OCI-LY7 (cell line): ENCODE data around the gene NEURL2. TPM values are rescaled to one million over a fixed set of nuclear protein-coding genes. Genes with fewer than 3 reads are reported as not detected.

Source experiments
- BruUV-seq: library from RNA; stranded (reverse); fragments of 400-500 nt; replicated peaks from 2 replicates; lab custom pipeline; 2021; lab: Mats Ljungman, UMichigan
- CTCF ChIA-PET: fragments of 300-600 bp; sonication (Branson Sonifier 250); formaldehyde crosslinking; loops from one replicate; lab custom pipeline; 2022; ENCODE audit warnings: antibody characterized with exemption; ENCODE audit not compliant: unreplicated experiment; lab: Charles Lee
- POLR2A ChIA-PET: fragments of 300-600 bp; sonication (Branson Sonifier 250); formaldehyde crosslinking; loops from one replicate; lab custom pipeline; 2022; ENCODE audit warnings: antibody characterized with exemption; lab: Charles Lee
- DNase-seq: peaks from one replicate; pipeline ENCODE4 v3.0.0-alpha.2; 2015; ENCODE audit warnings: low spot score
- H2AFZ ChIP-seq: fragments of 200-600 bp; sonication (generic), shearing (Covaris generic); 2 replicates; pipeline ENCODE4 v1.6.1; 2014; ENCODE audit warnings: mild to moderate bottlenecking, antibody characterized with exemption, low read length, moderate library complexity
- H3K27ac ChIP-seq: fragments of 200-600 bp; sonication (generic); 2 replicates; pipeline ENCODE4 v1.5.1; 2014; ENCODE audit warnings: mixed run types, low read depth, mild to moderate bottlenecking, moderate library complexity, low read length, inconsistent platforms; ENCODE audit not compliant: poor library complexity, severe bottlenecking
- H3K36me3 ChIP-seq: fragments of 200-600 bp; sonication (generic); 2 replicates; pipeline ENCODE4 v1.6.1; 2014; ENCODE audit warnings: mild to moderate bottlenecking, antibody characterized with exemption, low read length, moderate library complexity, mixed read lengths; ENCODE audit not compliant: insufficient read depth
- H3K4me1 ChIP-seq: fragments of 200-600 bp; sonication (generic); 2 replicates; pipeline ENCODE4 v1.5.1; 2014; ENCODE audit warnings: mild to moderate bottlenecking, low read length; ENCODE audit not compliant: insufficient read depth, poor library complexity, severe bottlenecking
- H3K4me2 ChIP-seq: fragments of 200-600 bp; sonication (generic); 2 replicates; pipeline ENCODE4 v1.6.1; 2014; ENCODE audit warnings: mild to moderate bottlenecking, low read length
- H3K4me3 ChIP-seq: fragments of 200-600 bp; sonication (generic); 2 replicates; pipeline ENCODE4 v1.5.1; 2014; ENCODE audit warnings: mild to moderate bottlenecking, low read depth, low read length; ENCODE audit not compliant: poor library complexity, severe bottlenecking
- H3K79me2 ChIP-seq: fragments of 200-600 bp; sonication (generic); 2 replicates; pipeline ENCODE4 v1.6.1; 2016; ENCODE audit warnings: low read depth, mild to moderate bottlenecking, low read length, moderate library complexity, mixed read lengths; ENCODE audit not compliant: insufficient read depth
- H3K9me2 ChIP-seq: fragments of 200-600 bp; sonication (generic); 2 replicates; pipeline ENCODE4 v1.6.1; 2016; ENCODE audit warnings: mild to moderate bottlenecking, low read length, mixed read lengths; ENCODE audit not compliant: insufficient read depth
- H3K9me3 ChIP-seq: fragments of 200-600 bp; sonication (generic); 2 replicates; pipeline ENCODE4 v1.6.1; 2014; ENCODE audit warnings: mild to moderate bottlenecking, mixed run types, low read length, mixed read lengths
- H4K20me1 ChIP-seq: fragments of 200-600 bp; sonication (generic); 2 replicates; pipeline ENCODE4 v1.6.1; 2014; ENCODE audit warnings: mild to moderate bottlenecking, antibody characterized with exemption, low read length, moderate library complexity, mixed read lengths; ENCODE audit not compliant: insufficient read depth
- CTCF ChIP-seq: fragments of 200-600 bp; sonication (generic); conservative IDR thresholded peaks from 2 replicates; pipeline ENCODE4 v1.5.1; 2014; ENCODE audit warnings: mild to moderate bottlenecking, antibody characterized with exemption, low read length, moderate library complexity, mixed read lengths
- EZH2phosphoT487 ChIP-seq: fragments of 200-600 bp; sonication (generic); IDR thresholded peaks from 2 replicates; pipeline ENCODE4 v1.6.1; 2018; ENCODE audit warnings: low read depth, borderline replicate concordance, mild to moderate bottlenecking, mixed run types, antibody characterized with exemption, low read length, moderate library complexity, mixed read lengths
- intact Hi-C: fragments of 100-400 bp; cut with micrococcal nuclease; formaldehyde crosslinking; loops from one replicate; pipeline ENCODE4 v1.10.0; 2022; ENCODE audit not compliant: unreplicated experiment
- total RNA-seq, 2 experiments: library from RNA; depleted of rRNA in 1 of 2; stranded (reverse); fragments of >200 nt in 1 of 2; shearing (Covaris generic) in 1 of 2; gene quantifications; 2 replicates each; pipeline ENCODE4 v1.2.3, GENCODE V29; 2014 to 2022

The NEURL2 gene
- total RNA-seq, 2 experiments from 2014 or later = 9.9 to 10.7 TPM

GRCh38 chr20:45852326-45852725, 38.7 kb downstream of the NEURL2 start:
- H3K27ac ChIP-seq = no peak overlapping the region
- no peak overlapping the region for H3K4me2 ChIP-seq
- H3K9me3 ChIP-seq = no peaks in the 10 kb centered on the region
- peaks cover 14% of the 10 kb centered on the region; the same call in 1 of the 2 replicates for H3K79me2 ChIP-seq
- POLR2A ChIA-PET = interaction anchor here (0.8 to 1.7 kb wide), 4 partner anchors 10 to 120 kb away, joined by 3 to 11 read pairs (median 4); partner anchors contain the start of gene ZNF335
- intact Hi-C loops = no loop called here
- H2AFZ ChIP-seq = no peak overlapping the region
- no peaks in the 10 kb centered on the region for H3K36me3 ChIP-seq
- DNase-seq = no peak
- H3K4me1 ChIP-seq = peaks cover 9% of the 10 kb centered on the region
- no peak for TF ChIP-seq EZH2phosphoT487
- no peak for TF ChIP-seq CTCF
- BruUV-seq = no TSS peak
- H3K9me2 ChIP-seq = no peaks in the 10 kb centered on the region
- H3K4me3 ChIP-seq = no peak overlapping the region
- CTCF ChIA-PET = no interaction called here
- no peaks in the 10 kb centered on the region for H4K20me1 ChIP-seq

- Histone ChIP-seq H3K27ac (no peak overlapping the region), H3K4me2 (no peak overlapping the region), H3K4me1 (peaks cover 8% of the 10 kb centered on the region), H3K4me3 (no peak overlapping the region), H2AFZ (no peak overlapping the region), H4K20me1 (no peaks in the 10 kb centered on the region), H3K9me2 (no peaks in the 10 kb centered on the region), H3K9me3 (no peaks in the 10 kb centered on the region), H3K36me3 (peaks cover under 1% of the 10 kb centered on the region; the same call in 1 of the 2 replicates), H3K79me2 (peaks cover 10% of the 10 kb centered on the region; the same call in 1 of the 2 replicates)
- TF ChIP-seq CTCF (no peak), EZH2phosphoT487 (no peak)
- ChIA-PET POLR2A (interaction anchor here (0.6 to 1.7 kb wide), 4 partner anchors 9 to 121 kb away, joined by 3 to 11 read pairs (median 3); partner anchors contain the start of gene ZNF335), CTCF (no interaction called here)
- DNase-seq = no peak
- intact Hi-C loops = no loop called here
- no TSS peak for BruUV-seq
Observed at GRCh38 chr20:45851501-45851900, 39.5 kb downstream of the NEURL2 start.

GRCh38 chr20:45850926-45851325, 40.1 kb downstream of the NEURL2 start:
- BruUV-seq = no TSS peak

More at GRCh38 chr20:45850926-45851325, 40.1 kb downstream of the NEURL2 start:
- no peak for DNase-seq
- Histone ChIP-seq H3K4me3 (no peak overlapping the region), H3K9me2 (no peaks in the 10 kb centered on the region), H3K79me2 (peaks cover 4% of the 10 kb centered on the region; the same call in 1 of the 2 replicates), H3K4me1 (peaks cover 3% of the 10 kb centered on the region), H4K20me1 (no peaks in the 10 kb centered on the region), H3K36me3 (peaks cover 6% of the 10 kb centered on the region; the same call in 1 of the 2 replicates), H3K9me3 (no peaks in the 10 kb centered on the region), H3K27ac (no peak overlapping the region), H2AFZ (no peak overlapping the region), H3K4me2 (no peak overlapping the region)
- TF ChIP-seq EZH2phosphoT487 (no peak), CTCF (no peak)
- ChIA-PET POLR2A (interaction anchor here (0.6 to 1.3 kb wide), 4 partner anchors 15 to 122 kb away, joined by 3 read pairs; partner anchors contain the start of gene ZNF335), CTCF (no interaction called here)
- intact Hi-C loops = no loop called here
